CD14-positive monocyte (primary cell): ENCODE measurements around the gene C14orf39. TPM values are rescaled to one million over a fixed set of nuclear protein-coding genes. Genes with fewer than 3 reads are reported as not detected.
"Not testable (repeated sequence)": the region's sequence is repeated elsewhere in the genome, so short reads cannot be mapped to it uniquely, and the experiment has no call there.

Source experiments
- DNase-seq, 3 donors: peaks; one replicate each; pipeline ENCODE4 v3.0.0-alpha.2; 2011 to 2022
- H2AFZ ChIP-seq: 2 replicates; pipeline ENCODE4 v1.6.0; 2012; ENCODE audit warnings: mild to moderate bottlenecking, low read depth, low read length, inconsistent platforms; ENCODE audit not compliant: insufficient read depth, poor library complexity, severe bottlenecking
- H3K27ac ChIP-seq, 2 donors: 1 replicate in 1 of 2; 2 replicates in 1 of 2; pipeline ENCODE4 v1.5.1; 2012 to 2013; ENCODE audit warnings: low read length in 2 of 2, control low read depth in 1 of 2, inconsistent platforms in 1 of 2, low read depth in 1 of 2, mild to moderate bottlenecking in 1 of 2
- H3K27me3 ChIP-seq, 2 donors: one replicate each; pipeline versions ENCODE4 v1.6.0 to v1.6.1; 2011 to 2013; ENCODE audit warnings: low read length in 2 of 2; ENCODE audit not compliant: control insufficient read depth in 2 of 2, insufficient read depth in 2 of 2
- H3K36me3 ChIP-seq, 2 donors: replicated peaks in 1 of 2; 1 replicate in 1 of 2; 2 replicates in 1 of 2; pipeline versions ENCODE4 v1.5.1 to v1.6.1; 2012 to 2013; ENCODE audit warnings: low read length in 2 of 2, control low read depth in 1 of 2, inconsistent platforms in 1 of 2, mild to moderate bottlenecking in 1 of 2; ENCODE audit not compliant: insufficient read depth in 2 of 2, control insufficient read depth in 1 of 2
- H3K4me1 ChIP-seq, 2 donors: 1 replicate in 1 of 2; 2 replicates in 1 of 2; pipeline versions ENCODE4 v1.5.1 to v1.6.1; 2012 to 2013; ENCODE audit warnings: low read length in 2 of 2, control low read depth in 1 of 2, inconsistent platforms in 1 of 2, mild to moderate bottlenecking in 1 of 2, moderate library complexity in 1 of 2; ENCODE audit not compliant: insufficient read depth in 2 of 2, control insufficient read depth in 1 of 2
- H3K4me2 ChIP-seq: replicated peaks from 2 replicates; pipeline ENCODE3; 2012; ENCODE audit warnings: low read length, moderate library complexity, mild to moderate bottlenecking; ENCODE audit not compliant: poor library complexity, severe bottlenecking; ENCODE audit errors: extremely low read depth
- H3K4me3 ChIP-seq, 3 experiments: fragments of 200-600 bp in 1 of 3; sonication (generic) in 1 of 3; replicated peaks in 1 of 3; 1 replicate in 2 of 3; 2 replicates in 1 of 3; pipeline ENCODE4 v1.5.1; 2011 to 2013; ENCODE audit warnings: low read length in 3 of 3, mild to moderate bottlenecking in 3 of 3, control low read depth in 2 of 3, low read depth in 2 of 3, inconsistent platforms in 1 of 3, moderate library complexity in 1 of 3
- H3K79me2 ChIP-seq: 2 replicates; pipeline ENCODE4 v1.6.0; 2012; ENCODE audit warnings: mild to moderate bottlenecking, control low read depth, inconsistent platforms, low read length, moderate library complexity; ENCODE audit not compliant: insufficient read depth
- H3K9ac ChIP-seq: 2 replicates; pipeline ENCODE4 v1.6.0; 2017; ENCODE audit warnings: low read length, mild to moderate bottlenecking; ENCODE audit not compliant: insufficient read depth, poor library complexity, severe bottlenecking
- H3K9me3 ChIP-seq, 2 donors: replicated peaks in 1 of 2; 1 replicate in 1 of 2; 2 replicates in 1 of 2; pipeline versions ENCODE4 v1.5.1 to v1.6.1; 2012 to 2013; ENCODE audit warnings: low read length in 2 of 2, control low read depth in 1 of 2; ENCODE audit not compliant: control insufficient read depth in 1 of 2, insufficient read depth in 1 of 2
- H4K20me1 ChIP-seq: 2 replicates; pipeline ENCODE4 v1.6.0; 2012; ENCODE audit warnings: mild to moderate bottlenecking, low read length, control low read depth, moderate library complexity; ENCODE audit not compliant: insufficient read depth
- H3K27ac Mint-ChIP-seq, 7 donors: one replicate each; pipeline ENCODE4 v1.8.0; 2020; ENCODE audit warnings: mild to moderate bottlenecking in 7 of 7, mixed read lengths in 7 of 7, moderate library complexity in 6 of 7, inconsistent platforms in 2 of 7
- H3K27me3 Mint-ChIP-seq, 3 donors: one replicate each; pipeline ENCODE4 v1.8.0; 2021 to 2022; ENCODE audit warnings: low read depth in 3 of 3, mild to moderate bottlenecking in 3 of 3, mixed read lengths in 3 of 3, moderate library complexity in 3 of 3, inconsistent platforms in 1 of 3
- H3K36me3 Mint-ChIP-seq, 2 donors: one replicate each; pipeline ENCODE4 v1.8.0; 2020; ENCODE audit warnings: mixed read lengths in 2 of 2, inconsistent platforms in 1 of 2, mild to moderate bottlenecking in 1 of 2
- H3K4me1 Mint-ChIP-seq: one replicate; pipeline ENCODE4 v1.8.0; 2020; ENCODE audit warnings: mild to moderate bottlenecking, mixed read lengths
- H3K4me3 Mint-ChIP-seq, 2 donors: one replicate each; pipeline ENCODE4 v1.8.0; 2020; ENCODE audit warnings: mild to moderate bottlenecking in 2 of 2, mixed read lengths in 2 of 2, moderate library complexity in 1 of 2
- H3K9me3 Mint-ChIP-seq, 7 donors: one replicate each; pipeline ENCODE4 v1.8.0; 2020 to 2022; ENCODE audit warnings: mixed read lengths in 7 of 7, mild to moderate bottlenecking in 6 of 7, moderate library complexity in 6 of 7, inconsistent platforms in 2 of 7
- CTCF ChIP-seq: fragments of 200-600 bp; IDR thresholded peaks from one replicate; pipeline ENCODE4 v1.8.0; 2022; ENCODE audit warnings: antibody characterized with exemption, mild to moderate bottlenecking
- WGBS: methylation state at CpG from one replicate; pipeline ENCODE4 v1.1.5; 2013; ENCODE audit warnings: missing lambda C conversion rate; ENCODE audit not compliant: insufficient coverage; 5-methylcytosine and 5-hydroxymethylcytosine counted together
- intact Hi-C, 2 donors: fragments of 100-400 bp; cut with micrococcal nuclease; formaldehyde crosslinking; loops; one replicate each; pipeline versions ENCODE4 v1.15.0 to v1.15.1; 2023
- polyA plus RNA-seq, 3 donors: library from polyadenylated mRNA; depleted of rRNA in 1 of 3; unstranded in 2 of 3; stranded (reverse) in 1 of 3; fragments of 300-500 nt in 2 of 3; fragments of >200 nt in 1 of 3; fragmentation: Illumina TruSeq in 2 of 3; gene quantifications; 1 replicate in 2 of 3; 2 replicates in 1 of 3; pipeline ENCODE4 v1.2.3, GENCODE V29; 2012 to 2021

C14orf39 gene
- polyA plus RNA-seq, 3 donors = not detected

GRCh38 chr14:60482743-60483142 lies 3.1 kb downstream of the C14orf39 start:
- peaks cover 37 to 48% of the 10 kb centered on the region in 2 donors for H3K27me3 ChIP-seq
- no peak overlapping the region for H3K9ac ChIP-seq
- H3K9me3 Mint-ChIP-seq = peaks cover 0 to 17% (median 9%) of the 10 kb centered on the region in 7 donors
- peaks cover 2% of the 10 kb centered on the region for H3K4me1 Mint-ChIP-seq
- no peak overlapping the region for H3K27ac ChIP-seq
- no peak overlapping the region for H3K27ac Mint-ChIP-seq
- intact Hi-C loops = no loop called here
- H3K9me3 ChIP-seq = peaks cover 0 to 13% of the 10 kb centered on the region in 2 donors
- no peak overlapping the region for H3K4me2 ChIP-seq
- no peaks in the 10 kb centered on the region for H4K20me1 ChIP-seq
- DNase-seq = no peak
- no peak overlapping the region for H2AFZ ChIP-seq
- H3K79me2 ChIP-seq = no peaks in the 10 kb centered on the region
- WGBS = no CpG with 5 or more reads among the region's 1 CpG
- H3K27me3 Mint-ChIP-seq = peaks cover 20 to 42% (median 25%) of the 10 kb centered on the region in 3 donors
- H3K4me3 Mint-ChIP-seq = peak overlapping the region in 1 of 2 donors; percentile 51
- no peaks in the 10 kb centered on the region for H3K36me3 ChIP-seq
- no peaks in the 10 kb centered on the region for H3K36me3 Mint-ChIP-seq
- H3K4me1 ChIP-seq = no peaks in the 10 kb centered on the region
- no peak overlapping the region for H3K4me3 ChIP-seq
- TF ChIP-seq CTCF = no peak

GRCh38 chr14:60480248-60480647 lies 5.6 kb downstream of the C14orf39 start:
- H3K27me3 Mint-ChIP-seq = peaks cover 16 to 31% (median 22%) of the 10 kb centered on the region in 3 donors
- intact Hi-C loops, H3K9me3 ChIP-seq, H3K4me1 Mint-ChIP-seq, H2AFZ ChIP-seq, H3K27ac Mint-ChIP-seq, H3K4me3 ChIP-seq, H3K27ac ChIP-seq, H3K79me2 ChIP-seq, H3K4me3 Mint-ChIP-seq, DNase-seq, H4K20me1 ChIP-seq, H3K36me3 Mint-ChIP-seq, H3K4me2 ChIP-seq, H3K9ac ChIP-seq, H3K36me3 ChIP-seq, H3K4me1 ChIP-seq: not testable (repeated sequence)
- H3K9me3 Mint-ChIP-seq = peaks cover 0 to 13% (median 6%) of the 10 kb centered on the region in 7 donors
- H3K27me3 ChIP-seq = peaks cover 13 to 23% of the 10 kb centered on the region in 2 donors
- no CpG with 5 or more reads among the region's 7 CpGs for WGBS
